IMR-90 (cell line): Measurements from ENCODE around the gene PCAT6. TPM values are rescaled to one million over a fixed set of nuclear protein-coding genes. Genes with fewer than 3 reads are reported as not detected.

Source experiments
- ATAC-seq: fragments of 200-7000 bp; cut with Tn5 transposase; 2 replicates; pipeline ENCODE4 v1.9.1; 2020; ENCODE audit warnings: low read depth, mild to moderate bottlenecking, moderate library complexity
- BruUV-seq: library from RNA; stranded (reverse); fragments of 400-500 nt; replicated peaks from 2 replicates; lab custom pipeline; 2021; lab: Mats Ljungman, UMichigan
- CTCF ChIA-PET: fragments of 300-600 bp; formaldehyde crosslinking; extraction: SDS; loops from one replicate; lab custom pipeline; 2021; ENCODE audit warnings: antibody characterized with exemption; lab: Yijun Ruan, JAX
- POLR2A ChIA-PET: fragments of 300-600 bp; sonication (Branson Sonifier 250); formaldehyde crosslinking; loops from one replicate; lab custom pipeline; 2022; ENCODE audit warnings: antibody characterized with exemption; ENCODE audit not compliant: unreplicated experiment; lab: Charles Lee
- DNase-seq: peaks from one replicate; pipeline ENCODE4 v3.0.0; 2013
- H2AFZ ChIP-seq: replicated peaks from 2 replicates; pipeline ENCODE3; 2013; ENCODE audit warnings: low read length, mild to moderate bottlenecking; ENCODE audit not compliant: poor library complexity
- H2AK5ac ChIP-seq: 2 replicates; pipeline ENCODE4 v1.6.1; 2013; ENCODE audit warnings: low read depth, low read length, inconsistent platforms
- H2AK9ac ChIP-seq: replicated peaks from 2 replicates; pipeline ENCODE3; 2013; ENCODE audit warnings: mild to moderate bottlenecking, low read depth, low read length, moderate library complexity; ENCODE audit not compliant: poor library complexity
- H2BK120ac ChIP-seq: 2 replicates; pipeline ENCODE4 v1.6.1; 2013; ENCODE audit warnings: low read depth, low read length, inconsistent platforms
- H2BK15ac ChIP-seq: 3 replicates; pipeline ENCODE4 v1.6.1; 2013; ENCODE audit warnings: low read depth, low read length, inconsistent platforms
- H2BK20ac ChIP-seq: 2 replicates; pipeline ENCODE4 v1.6.1; 2013; ENCODE audit warnings: low read depth, mild to moderate bottlenecking, inconsistent platforms, low read length, moderate library complexity
- H2BK5ac ChIP-seq: 2 replicates; pipeline ENCODE4 v1.6.1; 2013; ENCODE audit warnings: mild to moderate bottlenecking, low read depth, low read length, inconsistent platforms; ENCODE audit not compliant: poor library complexity, severe bottlenecking
- H3K14ac ChIP-seq: replicated peaks from 2 replicates; pipeline ENCODE4 v1.6.1; 2013; ENCODE audit warnings: low read depth, low read length, inconsistent platforms
- H3K18ac ChIP-seq: 2 replicates; pipeline ENCODE4 v1.6.1; 2013; ENCODE audit warnings: low read depth, low read length, control low read depth
- H3K23ac ChIP-seq: 2 replicates; pipeline ENCODE4 v1.6.1; 2013; ENCODE audit warnings: low read depth, low read length, inconsistent platforms
- H3K27ac ChIP-seq: 2 replicates; pipeline ENCODE4 v1.5.1; 2013; ENCODE audit warnings: mild to moderate bottlenecking, control low read depth, low read length; ENCODE audit not compliant: insufficient read depth
- H3K27me3 ChIP-seq: 2 replicates; pipeline ENCODE4 v1.6.1; 2013; ENCODE audit warnings: low read length; ENCODE audit not compliant: control insufficient read depth, insufficient read depth
- H3K36me3 ChIP-seq: 2 replicates; pipeline ENCODE4 v1.6.1; 2013; ENCODE audit warnings: low read length, mixed read lengths; ENCODE audit not compliant: control insufficient read depth, insufficient read depth
- H3K4ac ChIP-seq: 2 replicates; pipeline ENCODE4 v1.6.1; 2013; ENCODE audit warnings: low read depth, low read length, inconsistent platforms
- H3K4me1 ChIP-seq: 2 replicates; pipeline ENCODE4 v1.6.1; 2013; ENCODE audit warnings: low read length, mixed read lengths; ENCODE audit not compliant: control insufficient read depth, insufficient read depth
- H3K4me2 ChIP-seq: 2 replicates; pipeline ENCODE4 v1.6.1; 2013; ENCODE audit warnings: low read depth, mild to moderate bottlenecking, control low read depth, low read length, moderate library complexity
- H3K4me3 ChIP-seq: 2 replicates; pipeline ENCODE4 v1.5.1; 2013; ENCODE audit warnings: low read depth, mild to moderate bottlenecking, control low read depth, low read length, moderate library complexity; ENCODE audit not compliant: insufficient read depth
- H3K56ac ChIP-seq: 2 replicates; pipeline ENCODE4 v1.6.1; 2013; ENCODE audit warnings: low read length, inconsistent platforms; ENCODE audit not compliant: insufficient read depth; ENCODE audit errors: extremely low read depth
- H3K79me1 ChIP-seq, 2 experiments: 2 replicates each; pipeline ENCODE4 v1.6.1; 2013; ENCODE audit warnings: low read length in 2 of 2, inconsistent platforms in 1 of 2, low read depth in 1 of 2
- H3K9ac ChIP-seq: 2 replicates; pipeline ENCODE4 v1.6.1; 2013; ENCODE audit warnings: low read depth, low read length, control low read depth
- H3K9me1 ChIP-seq: 2 replicates; pipeline ENCODE4 v1.6.1; 2013; ENCODE audit warnings: low read length, inconsistent platforms; ENCODE audit not compliant: insufficient read depth
- H3K9me3 ChIP-seq: 2 replicates; pipeline ENCODE4 v1.6.1; 2013; ENCODE audit warnings: low read length; ENCODE audit not compliant: control insufficient read depth, insufficient read depth
- H4K20me1 ChIP-seq: 2 replicates; pipeline ENCODE4 v1.6.1; 2013; ENCODE audit warnings: low read length, inconsistent platforms; ENCODE audit not compliant: insufficient read depth
- H4K5ac ChIP-seq: 2 replicates; pipeline ENCODE4 v1.6.1; 2013; ENCODE audit warnings: mild to moderate bottlenecking, low read depth, low read length, control low read depth
- H4K8ac ChIP-seq, 2 experiments: 2 replicates each; pipeline ENCODE4 v1.6.1; 2013; ENCODE audit warnings: low read depth in 2 of 2, low read length in 2 of 2, control low read depth in 1 of 2, inconsistent platforms in 1 of 2
- H4K91ac ChIP-seq: 2 replicates; pipeline ENCODE4 v1.6.1; 2013; ENCODE audit warnings: low read depth, low read length, inconsistent platforms; ENCODE audit not compliant: insufficient read depth
- BHLHE40 ChIP-seq: fragments of 150-350 bp; IDR thresholded peaks from 2 replicates; pipeline ENCODE4 v1.6.1; 2016; ENCODE audit warnings: mild to moderate bottlenecking, low read depth, low read length
- ELK1 ChIP-seq: fragments of 150-350 bp; IDR thresholded peaks from 2 replicates; pipeline ENCODE4 v1.6.1; 2016; ENCODE audit warnings: low read depth, mild to moderate bottlenecking, low read length, moderate library complexity, borderline replicate concordance
- NFE2L2 ChIP-seq: fragments of 150-350 bp; IDR thresholded peaks from 2 replicates; pipeline ENCODE4 v1.6.1; 2016; ENCODE audit warnings: low read depth, mild to moderate bottlenecking, low read length
- POLR2A ChIP-seq: IDR thresholded peaks from 2 replicates; pipeline ENCODE4 v1.6.1; 2012; ENCODE audit warnings: mild to moderate bottlenecking, low read depth, low read length
- RAD21 ChIP-seq: IDR thresholded peaks from 2 replicates; pipeline ENCODE4 v1.6.1; 2012; ENCODE audit warnings: low read length, improper control_type of control experiment
- RCOR1 ChIP-seq: IDR thresholded peaks from 2 replicates; pipeline ENCODE4 v1.6.1; 2012; ENCODE audit warnings: mild to moderate bottlenecking, low read length, improper control_type of control experiment; ENCODE audit not compliant: insufficient replicate concordance
- RFX5 ChIP-seq: IDR thresholded peaks from 2 replicates; pipeline ENCODE4 v1.8.0; 2012; ENCODE audit warnings: low read depth, mild to moderate bottlenecking, low read length, moderate library complexity
- SMC3 ChIP-seq: fragments of 150-350 bp; IDR thresholded peaks from 2 replicates; pipeline ENCODE4 v1.6.1; 2016; ENCODE audit warnings: low read depth, mild to moderate bottlenecking, antibody characterized with exemption, low read length, moderate library complexity
- USF2 ChIP-seq: fragments of 150-350 bp; IDR thresholded peaks from 2 replicates; pipeline ENCODE4 v1.6.1; 2017; ENCODE audit warnings: mild to moderate bottlenecking, antibody characterized with exemption, low read length, low read depth
- WGBS, 2 experiments: methylation state at CpG; one replicate each; pipeline versions ENCODE4 v1.1.5 to v1.1.7; 2013; ENCODE audit warnings: missing lambda C conversion rate in 2 of 2; ENCODE audit not compliant: insufficient read length in 1 of 2; ENCODE audit errors: extremely low coverage in 2 of 2; 5-methylcytosine and 5-hydroxymethylcytosine counted together
- dilution Hi-C: fragments of 300-500 bp; cut with HindIII; formaldehyde crosslinking; loops from one replicate; pipeline ENCODE4 v1.14.3; 2018; ENCODE audit warnings: low sequenced_read_pairs; ENCODE audit not compliant: unreplicated experiment
- in situ Hi-C: fragments of 300-500 bp; cut with MboI; formaldehyde crosslinking; loops from 3 replicates; pipeline ENCODE4 v1.14.3; 2019; ENCODE audit warnings: low sequenced_read_pairs, inconsistent platforms, mixed read lengths
- intact Hi-C: fragments of 100-400 bp; cut with micrococcal nuclease; formaldehyde crosslinking; loops from 2 replicates; pipeline ENCODE4 v1.10.0; 2022
- polyA plus RNA-seq, 3 experiments: library from polyadenylated mRNA; depleted of rRNA; stranded (reverse); fragments of >200 nt; gene quantifications; 2 replicates each; pipeline ENCODE4 v1.2.3, GENCODE V29; 2012; ENCODE audit warnings: low replicate concordance in 1 of 3
- total RNA-seq: library from RNA; depleted of rRNA; stranded (reverse); fragments of >200 nt; gene quantifications from 2 replicates; pipeline ENCODE4 v1.2.3, GENCODE V29; 2012

Gene PCAT6
- total and polyA plus RNA-seq, 2 of the 4 experiments (the other 2 are of a cell fraction), result 5.8 TPM; not detected in 1

DNA sequence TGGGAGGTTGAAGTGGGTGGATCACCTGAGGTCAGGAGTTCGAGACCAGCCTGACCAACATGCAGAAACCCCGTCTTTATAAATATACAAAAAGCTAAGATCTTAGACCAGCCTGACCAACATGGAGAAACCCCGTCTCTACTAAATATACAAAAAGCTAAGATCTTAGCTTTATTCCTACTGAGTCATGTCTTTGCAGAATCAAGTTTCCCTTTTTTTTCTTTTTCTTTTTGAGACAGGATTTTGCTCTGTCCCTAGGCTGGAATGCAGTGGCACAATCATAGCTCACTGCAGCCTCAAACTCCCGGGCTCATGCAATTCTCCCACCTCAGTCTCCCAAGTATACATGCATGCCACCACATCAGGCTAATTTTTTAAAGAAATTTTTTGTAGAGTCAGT, 23.9 kb upstream of the PCAT6 start:
- Histone ChIP-seq H2BK20ac (no peak overlapping the region), H4K91ac (no peak overlapping the region), H4K8ac (no peak overlapping the region), H4K20me1 (peaks cover 98% of the 10 kb centered on the region), H3K4me2 (no peak overlapping the region), H3K4me3 (no peak overlapping the region), H3K79me1 (peaks cover 12 to 77% of the 10 kb centered on the region in 2 experiments), H3K9ac (no peak overlapping the region), H2BK120ac (no peak overlapping the region), H3K14ac (no peak overlapping the region), H3K56ac (no peak overlapping the region), H3K27me3 (no peaks in the 10 kb centered on the region), H2AK9ac (no peak overlapping the region), H2AK5ac (no peak overlapping the region), H4K5ac (no peak overlapping the region), H3K9me1 (peaks cover 10% of the 10 kb centered on the region; the same call in 1 of the 2 replicates), H3K18ac (no peak overlapping the region), H2BK15ac (no peak overlapping the region), H3K4me1 (no peaks in the 10 kb centered on the region), H3K27ac (no peak overlapping the region), H3K36me3 (no peaks in the 10 kb centered on the region; the same call in 1 of the 2 replicates), H2AFZ (no peak overlapping the region), H3K4ac (no peak overlapping the region), H2BK5ac (no peak overlapping the region), H3K9me3 (no peaks in the 10 kb centered on the region), H3K23ac (no peak overlapping the region)
- POLR2A ChIA-PET, result interaction anchor here (0.6 kb wide), 1 partner anchor 140 kb away, joined by 3 read pairs; the partner anchor contains the start of gene KLHL12
- WGBS, 2 experiments, result 14% methylated on average over 1 of the region's 4 CpGs; no CpG with 5 or more reads in 1 of the 2 experiments
- ATAC-seq, result peak; percentile 90
- DNase-seq, result peak; percentile 51
- dilution Hi-C loops, result no loop called here
- intact Hi-C loops, result no loop called here
- BruUV-seq, result no TSS peak
- CTCF ChIA-PET, result no interaction called here
- no peak for TF ChIP-seq RFX5
- no peak for TF ChIP-seq SMC3
- no peak for TF ChIP-seq ELK1
- TF ChIP-seq USF2, result no peak
- no peak for TF ChIP-seq BHLHE40
- TF ChIP-seq RAD21, result no peak
- no peak for TF ChIP-seq POLR2A
- TF ChIP-seq NFE2L2, result no peak
- no peak for TF ChIP-seq RCOR1
- in situ Hi-C loops, result no loop called here
